Hypothalamus (tissue), 51 donors: ENCODE measurements around the gene GRIN3B.
A peak's percentile ranks its signal among the peaks of the same experiment; 100 is the strongest.

ENCODE experiments used
- DNase-seq, 51 donors: peaks; one replicate each; lab custom pipeline; 2025; lab: John Stamatoyannopoulos, UW

GRIN3B gene

GRCh38 chr19:963486-963951, 36.7 kb upstream of the GRIN3B start:
- no peak for DNase-seq

- no peak for DNase-seq
Measured at GRCh38 chr19:964116-964520, 36.1 kb upstream of the GRIN3B start.

- DNase-seq: no peak
Measured at GRCh38 chr19:964761-965694, 35.2 kb upstream of the GRIN3B start.

- no peak for DNase-seq
Measured at GRCh38 chr19:966485-967088, 33.6 kb upstream of the GRIN3B start.

DNA sequence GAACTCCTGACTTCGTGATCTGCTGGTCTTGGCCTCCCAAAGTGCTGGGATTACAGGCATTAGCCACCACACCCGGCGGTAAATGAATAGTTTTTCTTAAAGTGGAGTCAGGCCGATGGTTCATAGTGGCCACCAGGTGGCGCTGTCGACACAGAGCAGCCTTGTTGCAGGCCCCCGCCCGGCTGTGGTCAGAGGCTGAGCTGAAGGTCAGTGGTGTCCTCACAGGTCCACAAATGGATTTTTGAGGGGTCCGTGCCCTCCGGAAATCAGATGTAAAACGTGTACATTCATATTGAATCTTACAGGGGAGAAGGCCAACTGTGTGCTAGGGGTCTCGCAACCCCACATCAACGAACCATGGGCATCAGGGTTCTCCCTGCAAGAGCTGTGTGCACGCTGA, 29.5 kb upstream of the GRIN3B start:
- DNase-seq: no peak

DNA sequence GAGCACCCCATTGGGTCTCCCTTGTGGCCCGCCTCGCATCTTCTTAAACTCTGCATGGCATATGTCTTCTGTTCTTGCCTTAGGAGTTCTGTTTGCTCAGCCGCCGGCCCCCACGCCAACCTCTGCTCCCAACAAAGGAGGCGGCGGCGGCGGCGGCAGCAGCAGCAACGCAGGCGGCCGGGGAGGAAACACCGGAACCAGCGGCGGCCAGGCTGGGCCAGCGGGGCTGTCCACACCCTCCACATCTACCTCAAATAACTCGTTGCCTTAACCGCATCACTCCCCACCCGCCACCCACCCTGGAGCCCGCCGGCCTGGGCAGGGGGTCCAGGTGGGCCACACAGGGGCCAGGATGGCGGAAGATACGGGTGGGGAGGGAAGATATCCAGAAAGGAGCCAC, 28.4 kb upstream of the GRIN3B start:
- no peak for DNase-seq

GRCh38 chr19:972281-972680, 27.9 kb upstream of the GRIN3B start:
- no peak for DNase-seq

GRCh38 chr19:973726-974563, 26.3 kb upstream of the GRIN3B start:
- DNase-seq: no peak

- no peak for DNase-seq
Measured at GRCh38 chr19:974564-975257, 25.5 kb upstream of the GRIN3B start.

- no peak for DNase-seq
Measured at GRCh38 chr19:976476-976875, 23.7 kb upstream of the GRIN3B start.

- DNase-seq: no peak
Measured at GRCh38 chr19:977058-977464, 23.2 kb upstream of the GRIN3B start.

- no peak for DNase-seq
Measured at GRCh38 chr19:979318-979741, 20.9 kb upstream of the GRIN3B start.

DNA sequence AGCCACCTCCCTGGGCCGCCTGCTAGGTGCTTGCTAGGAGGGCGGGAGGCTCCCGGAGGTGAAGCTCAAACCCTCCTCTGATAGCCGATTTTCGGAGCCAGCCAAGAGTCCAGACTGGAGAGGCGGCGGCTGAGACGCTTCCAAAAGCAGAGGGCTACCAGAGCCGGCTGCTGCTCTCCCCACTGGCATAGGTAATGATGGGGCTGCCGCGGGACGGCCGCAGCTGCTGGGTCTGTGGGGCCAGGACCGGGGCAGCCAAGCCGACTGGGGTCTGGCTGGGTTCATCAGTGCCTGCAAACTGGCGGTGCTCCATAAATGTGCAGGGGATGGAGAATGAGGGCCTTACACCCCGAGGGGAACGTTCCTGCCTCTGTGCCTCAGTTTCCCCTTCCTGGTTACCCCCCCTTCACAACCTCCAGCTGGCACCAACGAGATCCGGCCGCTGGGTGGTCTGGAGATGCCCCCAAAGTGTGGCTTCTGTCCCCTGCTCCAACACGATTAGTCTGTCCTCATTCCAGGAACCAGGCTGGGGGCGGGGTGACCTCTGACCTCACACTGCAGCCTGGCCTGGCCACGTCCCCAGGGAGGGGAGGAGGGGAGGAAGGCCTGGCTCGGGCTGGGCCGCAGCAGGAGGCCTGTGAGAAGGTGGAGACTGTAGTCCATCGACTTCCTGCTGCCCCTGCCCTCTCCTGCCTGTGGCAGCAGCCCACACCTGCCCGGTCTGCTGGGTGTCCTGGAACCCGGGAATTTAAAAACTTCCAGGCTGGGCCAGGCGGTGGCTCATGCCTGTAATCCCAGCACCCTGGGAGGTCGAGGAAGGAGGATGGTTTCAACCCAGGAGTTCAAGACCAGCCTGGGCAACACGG, 19.9 kb upstream of the GRIN3B start:
- DNase-seq: no peak

- peak in 48 of 51 donors; percentile 18 to 86 (median 54) for DNase-seq
Measured at GRCh38 chr19:982567-983170, 17.6 kb upstream of the GRIN3B start.

DNA sequence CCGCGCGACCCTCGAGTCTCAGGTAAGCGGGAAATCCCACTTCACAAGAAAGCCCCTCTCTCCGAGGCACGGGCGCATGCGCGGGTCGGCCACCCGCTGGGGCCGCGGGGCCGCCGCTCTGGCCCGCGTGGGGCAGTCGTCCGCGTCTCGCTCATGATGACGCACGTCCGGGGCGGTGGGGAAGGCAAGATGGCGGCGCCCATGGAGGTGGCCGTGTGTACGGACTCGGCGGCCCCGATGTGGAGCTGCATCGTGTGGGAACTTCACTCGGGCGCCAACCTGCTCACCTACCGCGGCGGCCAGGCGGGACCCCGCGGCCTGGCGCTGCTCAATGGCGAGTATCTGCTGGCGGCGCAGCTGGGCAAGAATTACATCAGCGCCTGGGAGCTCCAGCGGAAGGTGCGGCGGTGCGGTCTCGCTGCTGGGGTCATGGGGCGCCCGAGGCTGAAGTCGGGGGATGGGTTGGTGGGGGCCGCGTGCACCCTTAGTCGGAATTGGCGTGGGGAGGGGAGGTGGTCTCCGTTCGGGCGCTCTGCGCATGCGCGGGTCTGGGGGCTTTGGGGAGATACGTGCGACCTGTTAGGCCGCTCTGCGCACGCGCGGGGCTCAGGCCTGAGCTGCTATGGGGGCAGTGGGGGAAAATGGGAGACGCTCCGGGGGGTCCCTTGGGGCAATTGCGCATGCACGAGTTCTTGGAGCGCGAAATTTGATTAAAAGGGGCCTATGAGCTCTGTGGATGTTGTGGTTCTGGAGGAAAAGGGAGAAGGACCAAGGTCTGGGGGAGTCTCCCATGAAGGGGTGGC, 15.9 kb upstream of the GRIN3B start, which contains the start of gene WDR18:
TSS of gene WDR18 (plus strand) at position 181 of the 803 bp plus-strand sequence. CDS start at position 190, 9 bp downstream.
- peak; percentile 67 to 96 (median 89) for DNase-seq

- DNase-seq: no peak
Measured at GRCh38 chr19:986083-986482, 14.1 kb upstream of the GRIN3B start.

DNA sequence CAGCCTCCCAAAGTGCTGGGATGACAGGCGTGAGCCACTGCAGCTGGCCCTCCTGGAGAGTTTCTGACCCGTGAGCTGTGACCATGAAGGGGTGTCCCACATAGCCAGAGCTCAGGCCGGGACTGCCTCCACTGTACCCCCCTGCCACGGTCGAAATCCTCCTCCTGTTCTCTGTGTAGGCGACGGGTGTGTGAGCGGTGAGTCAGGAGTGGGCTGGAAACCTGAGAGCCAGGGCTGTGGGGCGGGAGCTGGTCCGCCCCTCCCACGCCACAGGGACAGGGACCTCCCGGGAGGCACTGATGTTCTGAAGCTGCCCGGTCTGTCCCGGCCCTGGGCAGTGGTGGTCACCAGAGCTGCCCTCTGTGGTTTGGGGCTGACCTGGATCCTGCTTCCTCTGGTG, 12.1 kb upstream of the GRIN3B start:
- DNase-seq: no peak

DNA sequence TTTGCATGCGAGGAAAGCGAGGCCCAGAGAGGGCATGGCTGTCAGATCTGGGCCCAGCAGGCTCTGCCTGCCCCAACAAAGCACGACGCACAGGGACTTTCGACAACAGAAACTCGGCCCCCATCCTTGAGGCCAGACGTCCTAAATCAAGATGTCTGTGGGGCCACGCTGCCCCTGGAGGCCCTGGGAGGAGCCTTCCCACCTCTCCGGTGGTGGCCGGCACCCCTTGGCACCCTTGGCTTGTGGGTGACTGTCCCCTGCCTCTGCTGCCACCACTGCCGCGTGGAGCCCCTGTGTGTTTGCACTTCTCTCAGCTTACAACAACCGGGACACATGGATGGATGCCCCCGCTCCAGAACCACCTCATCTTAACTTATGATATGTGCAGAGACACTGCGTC, 11.7 kb upstream of the GRIN3B start:
- DNase-seq: no peak
